GM23338 (cell line): Measurements from ENCODE around the gene WDR93. TPM values are rescaled to one million over a fixed set of nuclear protein-coding genes. Genes with fewer than 3 reads are reported as not detected.

Experiments used
- ATAC-seq: fragments of 200-7000 bp; cut with Tn5 transposase; 3 replicates; pipeline ENCODE4 v1.9.1; 2020
- DNase-seq: peaks from one replicate; pipeline ENCODE4 v3.0.0-alpha.2; 2015; ENCODE audit warnings: low spot score
- H2AFZ ChIP-seq: fragments of 200-600 bp; sonication (generic); 2 replicates; pipeline ENCODE4 v1.8.0; 2016; ENCODE audit warnings: antibody characterized with exemption, mild to moderate bottlenecking, moderate library complexity
- H3F3A ChIP-seq: fragments of 200-600 bp; sonication (generic); replicated peaks from 2 replicates; pipeline ENCODE4 v1.8.0; 2017; ENCODE audit warnings: antibody characterized with exemption, mixed run types, low read depth
- H3K27ac ChIP-seq: fragments of 200-600 bp; sonication (generic); 2 replicates; pipeline ENCODE4 v1.6.1; 2016; ENCODE audit warnings: low read depth
- H3K27me3 ChIP-seq: fragments of 200-600 bp; sonication (generic); 2 replicates; pipeline ENCODE4 v1.8.0; 2016; ENCODE audit warnings: mild to moderate bottlenecking, mixed run types, moderate library complexity; ENCODE audit not compliant: insufficient read depth
- H3K36me3 ChIP-seq: fragments of 200-600 bp; sonication (generic); 2 replicates; pipeline ENCODE4 v1.8.0; 2016; ENCODE audit warnings: mild to moderate bottlenecking; ENCODE audit not compliant: insufficient read depth
- H3K4me1 ChIP-seq: fragments of 200-600 bp; sonication (generic); 2 replicates; pipeline ENCODE4 v1.8.0; 2016; ENCODE audit warnings: mild to moderate bottlenecking, moderate library complexity; ENCODE audit not compliant: insufficient read depth
- H3K4me2 ChIP-seq: fragments of 200-600 bp; sonication (generic); 2 replicates; pipeline ENCODE4 v1.7.1; 2017; ENCODE audit warnings: mixed run types
- H3K4me3 ChIP-seq: fragments of 200-600 bp; sonication (generic); 2 replicates; pipeline ENCODE4 v1.6.1; 2016; ENCODE audit warnings: mixed run types
- H3K79me2 ChIP-seq: fragments of 200-600 bp; sonication (generic); replicated peaks from 2 replicates; pipeline ENCODE4 v1.8.0; 2017; ENCODE audit warnings: mild to moderate bottlenecking; ENCODE audit not compliant: insufficient read depth
- H3K9me2 ChIP-seq: fragments of 200-600 bp; sonication (generic); 2 replicates; pipeline ENCODE4 v1.8.0; 2017; ENCODE audit not compliant: insufficient read depth
- H4K20me1 ChIP-seq: fragments of 200-600 bp; sonication (generic); replicated peaks from 2 replicates; pipeline ENCODE4 v1.8.0; 2017; ENCODE audit warnings: mild to moderate bottlenecking; ENCODE audit not compliant: insufficient read depth
- H3K27ac Mint-ChIP-seq: 2 replicates; pipeline ENCODE4 v1.8.0; 2020; ENCODE audit warnings: inconsistent platforms, mild to moderate bottlenecking, moderate library complexity, mixed read lengths
- H3K27me3 Mint-ChIP-seq: 3 replicates; pipeline ENCODE4 v1.8.0; 2022; ENCODE audit warnings: low read depth, mild to moderate bottlenecking, moderate library complexity, mixed read lengths, inconsistent platforms; ENCODE audit not compliant: insufficient read depth, poor library complexity
- H3K36me3 Mint-ChIP-seq: 3 replicates; pipeline ENCODE4 v1.8.0; 2021; ENCODE audit warnings: low read depth, mild to moderate bottlenecking, inconsistent platforms, moderate library complexity, mixed read lengths
- H3K4me1 Mint-ChIP-seq: 3 replicates; pipeline ENCODE4 v1.8.0; 2020; ENCODE audit warnings: mild to moderate bottlenecking, inconsistent platforms, mixed read lengths
- H3K4me3 Mint-ChIP-seq: 3 replicates; pipeline ENCODE4 v1.8.0; 2021; ENCODE audit warnings: moderate library complexity, mild to moderate bottlenecking, inconsistent platforms, mixed read lengths
- H3K9me3 Mint-ChIP-seq: 3 replicates; pipeline ENCODE4 v1.8.0; 2020; ENCODE audit warnings: moderate library complexity, mild to moderate bottlenecking, inconsistent platforms, mixed read lengths
- JUNB ChIP-seq: IDR thresholded peaks from one replicate; pipeline ENCODE4 v1.6.1; 2016; ENCODE audit warnings: antibody characterized with exemption; ENCODE audit not compliant: unreplicated experiment
- polyA plus RNA-seq: library from polyadenylated mRNA; unstranded; fragments of >200 nt; fragmentation: Nextera tagmentation; extraction: Ambion mirVana; gene quantifications from 2 replicates; pipeline ENCODE4 v1.2.1, GENCODE V29; 2016
- total RNA-seq: library from RNA; depleted of rRNA; stranded (reverse); fragments of >200 nt; shearing (Covaris generic); gene quantifications from 2 replicates; pipeline ENCODE4 v1.2.3, GENCODE V29; 2014
- TF ChIP-seq, protein P1 (sequence below): IDR thresholded peaks from one replicate; pipeline ENCODE4 v1.6.1; 2018; ENCODE audit warnings: antibody characterized with exemption; ENCODE audit not compliant: unreplicated experiment
- TF ChIP-seq, protein P2 (sequence below): fragments of 250-450 bp; sonication (Bioruptor Pico); IDR thresholded peaks from 2 replicates; pipeline ENCODE4 v1.5.0; 2020; ENCODE audit warnings: mild to moderate bottlenecking, moderate library complexity
- TF ChIP-seq, protein P3 (sequence below), 2 experiments: fragments of 200-600 bp in 1 of 2; sonication (generic) in 1 of 2; conservative IDR thresholded peaks; 2 replicates each; pipeline versions ENCODE4 v1.5.1 to v1.6.1; 2016 to 2017; ENCODE audit warnings: antibody characterized with exemption in 2 of 2, low read depth in 2 of 2, mild to moderate bottlenecking in 2 of 2, moderate library complexity in 1 of 2

The WDR93 gene
- total and polyA plus RNA-seq, 2 experiments from 2014 or later = 0.14 TPM; not detected in 1

DNA sequence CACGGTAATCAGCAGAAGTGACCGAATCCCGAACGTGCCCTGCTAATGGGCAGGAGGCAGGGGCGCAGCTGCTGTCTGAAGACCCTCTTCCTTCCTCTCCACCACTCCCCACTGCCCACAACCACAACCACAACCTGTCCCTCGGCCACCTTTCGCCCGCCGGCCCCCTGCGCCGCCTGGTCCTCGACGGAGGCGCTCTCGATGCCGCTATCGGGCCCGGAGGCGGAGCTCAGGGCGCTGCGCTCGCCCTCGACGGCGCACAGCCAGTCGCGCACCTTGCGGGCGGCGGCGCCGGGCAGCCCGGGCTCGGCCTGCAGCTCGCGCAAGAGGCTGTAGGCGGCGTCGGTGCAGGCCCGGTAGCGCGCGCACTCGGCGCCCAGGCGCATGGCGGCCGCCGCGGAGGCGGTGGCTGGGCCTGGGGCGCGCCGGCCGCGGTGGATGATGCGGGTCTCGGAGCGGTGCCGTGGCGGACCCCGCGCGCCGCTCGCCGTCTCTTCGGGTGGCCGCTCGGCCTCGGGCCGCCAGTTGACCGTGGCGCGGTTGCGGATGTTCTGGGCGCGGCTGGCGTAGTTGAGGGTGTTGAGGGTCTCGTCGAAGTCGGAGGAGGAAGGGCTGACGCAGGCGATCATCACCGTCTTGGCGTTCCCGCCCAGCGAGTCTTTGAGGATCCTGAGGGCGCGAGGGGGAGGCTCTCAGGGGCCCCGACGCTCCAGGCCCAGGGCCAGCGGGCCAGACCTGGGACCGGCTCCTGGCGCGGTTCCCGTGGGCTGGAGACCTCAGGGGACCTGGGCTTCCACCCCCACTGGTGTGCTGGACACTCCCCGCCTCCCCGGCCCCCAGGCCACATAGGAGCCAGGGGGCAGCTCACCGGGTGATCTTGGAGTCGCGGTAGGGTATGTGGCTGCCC lies 42.3 kb upstream of the WDR93 start:
- H3F3A ChIP-seq = no peaks in the 10 kb centered on the region
- TF ChIP-seq JUNB = no peak
- TF ChIP-seq, protein P1, sequence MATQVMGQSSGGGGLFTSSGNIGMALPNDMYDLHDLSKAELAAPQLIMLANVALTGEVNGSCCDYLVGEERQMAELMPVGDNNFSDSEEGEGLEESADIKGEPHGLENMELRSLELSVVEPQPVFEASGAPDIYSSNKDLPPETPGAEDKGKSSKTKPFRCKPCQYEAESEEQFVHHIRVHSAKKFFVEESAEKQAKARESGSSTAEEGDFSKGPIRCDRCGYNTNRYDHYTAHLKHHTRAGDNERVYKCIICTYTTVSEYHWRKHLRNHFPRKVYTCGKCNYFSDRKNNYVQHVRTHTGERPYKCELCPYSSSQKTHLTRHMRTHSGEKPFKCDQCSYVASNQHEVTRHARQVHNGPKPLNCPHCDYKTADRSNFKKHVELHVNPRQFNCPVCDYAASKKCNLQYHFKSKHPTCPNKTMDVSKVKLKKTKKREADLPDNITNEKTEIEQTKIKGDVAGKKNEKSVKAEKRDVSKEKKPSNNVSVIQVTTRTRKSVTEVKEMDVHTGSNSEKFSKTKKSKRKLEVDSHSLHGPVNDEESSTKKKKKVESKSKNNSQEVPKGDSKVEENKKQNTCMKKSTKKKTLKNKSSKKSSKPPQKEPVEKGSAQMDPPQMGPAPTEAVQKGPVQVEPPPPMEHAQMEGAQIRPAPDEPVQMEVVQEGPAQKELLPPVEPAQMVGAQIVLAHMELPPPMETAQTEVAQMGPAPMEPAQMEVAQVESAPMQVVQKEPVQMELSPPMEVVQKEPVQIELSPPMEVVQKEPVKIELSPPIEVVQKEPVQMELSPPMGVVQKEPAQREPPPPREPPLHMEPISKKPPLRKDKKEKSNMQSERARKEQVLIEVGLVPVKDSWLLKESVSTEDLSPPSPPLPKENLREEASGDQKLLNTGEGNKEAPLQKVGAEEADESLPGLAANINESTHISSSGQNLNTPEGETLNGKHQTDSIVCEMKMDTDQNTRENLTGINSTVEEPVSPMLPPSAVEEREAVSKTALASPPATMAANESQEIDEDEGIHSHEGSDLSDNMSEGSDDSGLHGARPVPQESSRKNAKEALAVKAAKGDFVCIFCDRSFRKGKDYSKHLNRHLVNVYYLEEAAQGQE = no peak
- TF ChIP-seq, protein P2, sequence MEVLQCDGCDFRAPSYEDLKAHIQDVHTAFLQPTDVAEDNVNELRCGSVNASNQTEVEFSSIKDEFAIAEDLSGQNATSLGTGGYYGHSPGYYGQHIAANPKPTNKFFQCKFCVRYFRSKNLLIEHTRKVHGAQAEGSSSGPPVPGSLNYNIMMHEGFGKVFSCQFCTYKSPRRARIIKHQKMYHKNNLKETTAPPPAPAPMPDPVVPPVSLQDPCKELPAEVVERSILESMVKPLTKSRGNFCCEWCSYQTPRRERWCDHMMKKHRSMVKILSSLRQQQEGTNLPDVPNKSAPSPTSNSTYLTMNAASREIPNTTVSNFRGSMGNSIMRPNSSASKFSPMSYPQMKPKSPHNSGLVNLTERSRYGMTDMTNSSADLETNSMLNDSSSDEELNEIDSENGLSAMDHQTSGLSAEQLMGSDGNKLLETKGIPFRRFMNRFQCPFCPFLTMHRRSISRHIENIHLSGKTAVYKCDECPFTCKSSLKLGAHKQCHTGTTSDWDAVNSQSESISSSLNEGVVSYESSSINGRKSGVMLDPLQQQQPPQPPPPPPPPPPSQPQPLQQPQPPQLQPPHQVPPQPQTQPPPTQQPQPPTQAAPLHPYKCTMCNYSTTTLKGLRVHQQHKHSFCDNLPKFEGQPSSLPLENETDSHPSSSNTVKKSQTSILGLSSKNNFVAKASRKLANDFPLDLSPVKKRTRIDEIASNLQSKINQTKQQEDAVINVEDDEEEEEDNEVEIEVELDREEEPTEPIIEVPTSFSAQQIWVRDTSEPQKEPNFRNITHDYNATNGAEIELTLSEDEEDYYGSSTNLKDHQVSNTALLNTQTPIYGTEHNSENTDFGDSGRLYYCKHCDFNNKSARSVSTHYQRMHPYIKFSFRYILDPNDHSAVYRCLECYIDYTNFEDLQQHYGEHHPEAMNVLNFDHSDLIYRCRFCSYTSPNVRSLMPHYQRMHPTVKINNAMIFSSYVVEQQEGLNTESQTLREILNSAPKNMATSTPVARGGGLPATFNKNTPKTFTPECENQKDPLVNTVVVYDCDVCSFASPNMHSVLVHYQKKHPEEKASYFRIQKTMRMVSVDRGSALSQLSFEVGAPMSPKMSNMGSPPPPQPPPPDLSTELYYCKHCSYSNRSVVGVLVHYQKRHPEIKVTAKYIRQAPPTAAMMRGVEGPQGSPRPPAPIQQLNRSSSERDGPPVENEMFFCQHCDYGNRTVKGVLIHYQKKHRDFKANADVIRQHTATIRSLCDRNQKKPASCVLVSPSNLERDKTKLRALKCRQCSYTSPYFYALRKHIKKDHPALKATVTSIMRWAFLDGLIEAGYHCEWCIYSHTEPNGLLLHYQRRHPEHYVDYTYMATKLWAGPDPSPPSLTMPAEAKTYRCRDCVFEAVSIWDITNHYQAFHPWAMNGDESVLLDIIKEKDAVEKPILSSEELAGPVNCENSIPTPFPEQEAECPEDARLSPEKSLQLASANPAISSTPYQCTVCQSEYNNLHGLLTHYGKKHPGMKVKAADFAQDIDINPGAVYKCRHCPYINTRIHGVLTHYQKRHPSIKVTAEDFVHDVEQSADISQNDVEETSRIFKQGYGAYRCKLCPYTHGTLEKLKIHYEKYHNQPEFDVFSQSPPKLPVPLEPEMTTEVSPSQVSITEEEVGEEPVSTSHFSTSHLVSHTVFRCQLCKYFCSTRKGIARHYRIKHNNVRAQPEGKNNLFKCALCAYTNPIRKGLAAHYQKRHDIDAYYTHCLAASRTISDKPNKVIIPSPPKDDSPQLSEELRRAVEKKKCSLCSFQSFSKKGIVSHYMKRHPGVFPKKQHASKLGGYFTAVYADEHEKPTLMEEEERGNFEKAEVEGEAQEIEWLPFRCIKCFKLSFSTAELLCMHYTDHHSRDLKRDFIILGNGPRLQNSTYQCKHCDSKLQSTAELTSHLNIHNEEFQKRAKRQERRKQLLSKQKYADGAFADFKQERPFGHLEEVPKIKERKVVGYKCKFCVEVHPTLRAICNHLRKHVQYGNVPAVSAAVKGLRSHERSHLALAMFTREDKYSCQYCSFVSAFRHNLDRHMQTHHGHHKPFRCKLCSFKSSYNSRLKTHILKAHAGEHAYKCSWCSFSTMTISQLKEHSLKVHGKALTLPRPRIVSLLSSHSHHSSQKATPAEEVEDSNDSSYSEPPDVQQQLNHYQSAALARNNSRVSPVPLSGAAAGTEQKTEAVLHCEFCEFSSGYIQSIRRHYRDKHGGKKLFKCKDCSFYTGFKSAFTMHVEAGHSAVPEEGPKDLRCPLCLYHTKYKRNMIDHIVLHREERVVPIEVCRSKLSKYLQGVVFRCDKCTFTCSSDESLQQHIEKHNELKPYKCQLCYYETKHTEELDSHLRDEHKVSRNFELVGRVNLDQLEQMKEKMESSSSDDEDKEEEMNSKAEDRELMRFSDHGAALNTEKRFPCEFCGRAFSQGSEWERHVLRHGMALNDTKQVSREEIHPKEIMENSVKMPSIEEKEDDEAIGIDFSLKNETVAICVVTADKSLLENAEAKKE (CRISPR knock-in tag) = no peak
- TF ChIP-seq, protein P3, sequence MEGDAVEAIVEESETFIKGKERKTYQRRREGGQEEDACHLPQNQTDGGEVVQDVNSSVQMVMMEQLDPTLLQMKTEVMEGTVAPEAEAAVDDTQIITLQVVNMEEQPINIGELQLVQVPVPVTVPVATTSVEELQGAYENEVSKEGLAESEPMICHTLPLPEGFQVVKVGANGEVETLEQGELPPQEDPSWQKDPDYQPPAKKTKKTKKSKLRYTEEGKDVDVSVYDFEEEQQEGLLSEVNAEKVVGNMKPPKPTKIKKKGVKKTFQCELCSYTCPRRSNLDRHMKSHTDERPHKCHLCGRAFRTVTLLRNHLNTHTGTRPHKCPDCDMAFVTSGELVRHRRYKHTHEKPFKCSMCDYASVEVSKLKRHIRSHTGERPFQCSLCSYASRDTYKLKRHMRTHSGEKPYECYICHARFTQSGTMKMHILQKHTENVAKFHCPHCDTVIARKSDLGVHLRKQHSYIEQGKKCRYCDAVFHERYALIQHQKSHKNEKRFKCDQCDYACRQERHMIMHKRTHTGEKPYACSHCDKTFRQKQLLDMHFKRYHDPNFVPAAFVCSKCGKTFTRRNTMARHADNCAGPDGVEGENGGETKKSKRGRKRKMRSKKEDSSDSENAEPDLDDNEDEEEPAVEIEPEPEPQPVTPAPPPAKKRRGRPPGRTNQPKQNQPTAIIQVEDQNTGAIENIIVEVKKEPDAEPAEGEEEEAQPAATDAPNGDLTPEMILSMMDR (conservative IDR thresholded peaks at IDR 0.05; ENCODE audit: low read depth in 2 of 2) = peak in 1 of 2 experiments; percentile 34; a peak in 2 of 4 replicates
- H3K27ac ChIP-seq = no peak overlapping the region
- no peaks in the 10 kb centered on the region for H3K4me1 ChIP-seq
- no peak overlapping the region for H3K4me3 Mint-ChIP-seq
- ATAC-seq (peak; percentile 74), DNase-seq (peak; percentile 84)
- peak overlapping the region; percentile 64; the same call in 1 of the 2 replicates for H3K4me2 ChIP-seq
- H3K36me3 ChIP-seq = no peaks in the 10 kb centered on the region; the same call in 1 of the 2 replicates
- peaks cover 4% of the 10 kb centered on the region; the same call in 1 of the 2 replicates for H4K20me1 ChIP-seq
- H3K27me3 ChIP-seq = 0 out of 2 replicates have a peak, but pooled peaks cover 4% of the 10 kb centered on the region
- no peak overlapping the region for H3K27ac Mint-ChIP-seq
- H3K4me3 ChIP-seq = peak overlapping the region; percentile 37; the same call in 1 of the 2 replicates
- peaks cover 2% of the 10 kb centered on the region; the same call in 1 of the 2 replicates for H3K9me2 ChIP-seq
- H3K27me3 Mint-ChIP-seq = peaks cover 6% of the 10 kb centered on the region
- H3K9me3 Mint-ChIP-seq = no peaks in the 10 kb centered on the region
- peaks cover 35% of the 10 kb centered on the region for H3K36me3 Mint-ChIP-seq
- no peak overlapping the region for H2AFZ ChIP-seq
- H3K79me2 ChIP-seq = peaks cover 3% of the 10 kb centered on the region
- H3K4me1 Mint-ChIP-seq = peaks cover 2% of the 10 kb centered on the region; the same call in 2 of the 3 replicates
